GM19193 (cell line): Measurements from ENCODE around the gene KCNK18.

Source experiments
- POLR2A ChIP-seq: IDR thresholded peaks from 4 replicates; pipeline ENCODE4 v1.6.1; 2011; ENCODE audit not compliant: insufficient read depth, insufficient read length; ENCODE audit errors: extremely low read depth

The KCNK18 gene

DNA sequence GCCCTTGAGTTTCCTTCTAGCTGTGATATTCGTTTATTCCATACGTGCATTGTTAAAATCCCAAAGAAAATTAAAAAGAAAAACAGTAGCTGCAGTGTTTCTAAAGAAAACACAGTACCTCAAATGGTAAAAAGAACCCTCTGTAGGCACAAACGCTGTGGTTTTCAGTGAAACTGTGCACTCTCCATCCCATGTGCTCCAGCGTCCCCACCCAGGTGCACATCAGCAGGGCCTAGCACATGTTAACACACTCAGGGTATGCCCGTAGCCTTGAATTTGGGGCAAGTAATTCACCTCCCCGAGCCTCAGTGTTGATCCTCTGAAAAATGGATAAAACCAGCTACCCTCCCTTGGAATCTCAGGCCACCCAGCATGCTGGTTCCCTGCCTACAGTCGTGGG lies 53.1 kb downstream of the KCNK18 start:
- TF ChIP-seq POLR2A: no peak

DNA sequence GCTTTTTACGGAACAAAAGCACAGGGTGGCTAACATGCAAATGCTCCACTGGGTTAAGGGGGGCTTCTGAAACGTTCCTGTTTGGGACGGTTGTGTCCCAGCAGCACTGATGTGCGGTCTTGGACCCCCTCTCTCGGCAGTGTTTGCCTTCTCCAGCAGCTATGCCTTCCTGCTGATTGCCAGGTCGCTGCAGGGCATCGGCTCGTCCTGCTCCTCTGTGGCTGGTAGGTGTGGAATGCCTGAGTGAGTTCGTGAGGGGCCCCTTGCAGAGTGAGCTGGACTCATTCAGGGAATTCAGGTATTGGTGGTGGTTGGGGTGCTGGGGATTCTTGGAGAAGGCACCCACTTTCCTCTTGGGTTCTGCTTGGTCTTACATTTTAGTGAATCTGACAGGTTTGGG lies 56.6 kb downstream of the KCNK18 start:
- no peak for TF ChIP-seq POLR2A

DNA sequence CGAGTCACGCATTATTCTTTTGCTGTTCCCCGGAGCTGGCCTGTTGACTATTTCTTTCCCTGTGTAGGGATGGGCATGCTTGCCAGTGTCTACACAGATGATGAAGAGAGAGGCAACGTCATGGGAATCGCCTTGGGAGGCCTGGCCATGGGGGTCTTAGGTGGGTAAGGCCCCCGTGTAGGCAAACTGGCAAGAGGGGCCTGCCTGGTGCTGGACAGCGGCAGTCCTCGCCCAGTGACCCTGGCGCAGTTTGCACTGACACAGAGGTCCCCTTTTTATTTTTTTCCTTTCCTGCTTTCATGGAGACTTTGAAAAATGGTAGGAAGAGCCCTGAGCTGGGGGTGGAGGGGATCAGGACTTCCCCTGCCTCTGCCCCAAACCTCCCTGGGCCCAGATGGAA lies 57.0 kb downstream of the KCNK18 start:
- TF ChIP-seq POLR2A: no peak

DNA sequence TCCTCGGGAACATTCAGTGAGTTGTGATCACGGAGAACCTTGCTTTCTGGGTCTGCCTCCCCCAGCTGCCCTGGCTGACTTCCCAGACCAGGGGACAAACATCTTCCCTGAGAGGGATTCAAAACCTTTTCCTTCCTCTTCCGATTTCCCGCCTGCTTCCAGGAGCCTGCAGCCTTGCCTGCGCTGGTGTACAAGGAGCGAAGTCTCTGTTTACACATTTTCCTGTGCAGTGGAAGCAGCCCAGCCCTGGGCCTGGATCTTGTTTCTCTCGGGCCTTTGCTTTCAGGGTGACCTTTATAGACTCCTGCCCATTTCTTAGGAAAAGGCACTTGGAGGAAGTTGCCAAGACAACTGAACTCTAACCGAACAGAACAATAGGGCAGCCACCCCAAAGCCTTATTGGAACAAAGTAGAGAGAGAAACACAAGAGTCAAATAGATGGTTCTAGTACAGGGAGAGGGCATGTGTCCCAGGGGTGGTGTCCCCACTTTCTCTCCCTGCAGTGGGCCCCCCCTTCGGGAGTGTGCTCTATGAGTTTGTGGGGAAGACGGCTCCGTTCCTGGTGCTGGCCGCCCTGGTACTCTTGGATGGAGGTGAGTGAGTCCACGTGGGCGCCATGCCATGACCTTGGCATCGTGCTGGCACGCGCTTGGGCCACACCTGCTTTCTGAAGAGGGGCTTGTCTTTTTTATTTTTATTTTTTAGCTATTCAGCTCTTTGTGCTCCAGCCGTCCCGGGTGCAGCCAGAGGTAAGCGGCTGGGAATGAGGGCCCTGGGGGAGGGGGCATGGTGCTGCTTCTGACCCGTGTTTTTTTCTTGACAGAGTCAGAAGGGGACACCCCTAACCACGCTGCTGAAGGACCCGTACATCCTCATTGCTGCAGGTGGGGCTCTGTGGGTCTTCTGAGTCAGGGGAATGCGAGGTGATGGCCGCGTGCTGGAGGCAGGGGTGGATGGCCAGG lies 57.8 kb downstream of the KCNK18 start:
- no peak for TF ChIP-seq POLR2A

DNA sequence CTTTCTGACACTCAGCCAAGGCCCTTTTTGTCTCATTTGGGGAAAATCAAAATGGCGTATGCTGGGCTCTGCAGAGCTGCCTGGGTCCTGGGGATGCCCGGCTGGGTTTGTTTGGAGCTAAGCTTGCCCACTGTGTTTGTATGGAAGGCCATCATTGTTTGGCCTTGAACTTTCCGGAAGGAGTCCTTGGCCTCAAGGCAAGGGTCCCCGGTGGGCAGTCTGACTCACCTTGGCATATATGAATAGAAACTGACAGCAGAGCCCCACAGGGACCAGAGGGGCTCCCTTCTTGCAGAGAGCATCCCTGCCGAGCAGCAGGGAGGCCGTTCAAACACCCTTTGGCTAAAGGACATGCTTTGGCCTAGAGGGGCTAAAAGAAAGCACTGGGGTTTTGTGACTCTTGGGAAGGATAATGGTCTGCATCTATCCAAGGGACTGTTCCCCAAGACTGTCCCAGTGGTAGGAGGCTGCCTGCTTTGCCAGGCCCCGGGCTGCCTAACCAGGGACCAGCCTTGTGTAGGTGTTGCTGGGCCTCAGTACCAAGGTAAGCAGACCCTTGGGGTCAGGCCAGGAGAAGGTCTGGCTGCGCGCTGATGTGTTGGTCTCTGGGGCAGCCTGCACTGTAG lies 58.7 kb downstream of the KCNK18 start:
- no peak for TF ChIP-seq POLR2A

DNA sequence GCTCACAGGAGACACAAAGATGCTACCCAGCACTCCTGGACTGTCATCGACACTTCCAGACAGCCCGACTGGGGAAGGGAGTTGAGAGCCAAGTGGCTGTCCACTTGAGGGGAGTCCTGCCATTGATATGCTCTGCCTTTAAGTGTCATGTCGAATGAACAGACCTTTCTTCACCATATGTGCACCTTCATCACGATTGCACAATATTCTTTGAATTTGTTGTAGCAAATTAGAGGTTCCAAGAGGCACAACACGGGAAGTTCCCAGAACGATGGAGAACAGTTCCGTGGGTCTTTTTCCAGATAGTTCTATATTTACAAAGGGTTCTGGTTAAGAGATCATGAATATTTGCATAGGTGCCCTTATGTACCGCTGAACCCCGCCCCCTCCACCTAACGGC lies 59.6 kb downstream of the KCNK18 start:
- no peak for TF ChIP-seq POLR2A

DNA sequence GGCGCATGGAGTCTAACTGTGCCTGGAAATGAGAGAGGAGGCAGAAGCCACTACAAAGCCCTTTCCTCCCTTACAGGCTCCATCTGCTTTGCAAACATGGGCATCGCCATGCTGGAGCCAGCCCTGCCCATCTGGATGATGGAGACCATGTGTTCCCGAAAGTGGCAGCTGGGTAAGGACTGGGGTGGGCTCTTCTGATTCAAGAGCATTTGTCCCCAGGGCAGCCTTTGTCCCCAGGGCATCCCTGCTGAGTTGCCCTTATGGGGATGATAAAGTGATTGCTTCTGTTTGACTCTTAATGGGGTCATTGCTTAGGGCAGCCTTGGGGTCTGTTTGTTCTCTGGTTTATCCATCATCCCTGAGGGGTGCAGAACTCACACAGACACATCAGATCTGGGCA lies 60.4 kb downstream of the KCNK18 start:
- TF ChIP-seq POLR2A: no peak

DNA sequence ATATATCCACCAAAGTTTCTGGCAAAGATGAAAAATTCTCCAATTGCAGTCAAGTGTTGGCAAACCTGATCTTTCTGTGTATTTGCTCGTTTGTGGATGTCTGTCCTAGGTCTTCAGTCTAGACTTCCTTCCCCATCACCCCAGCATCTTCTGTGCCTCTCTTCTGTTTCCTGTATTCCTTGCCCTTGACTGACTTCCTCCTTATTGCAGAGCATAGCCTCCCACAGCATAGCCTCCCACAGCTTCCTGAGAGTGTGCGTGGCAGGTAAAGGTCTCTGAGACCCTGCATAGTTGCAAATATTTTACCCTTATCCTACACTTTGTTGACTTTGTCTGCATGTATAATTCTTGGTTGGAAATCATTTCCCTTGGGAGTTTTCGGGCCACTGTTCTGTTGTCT lies 62.0 kb downstream of the KCNK18 start:
- TF ChIP-seq POLR2A: no peak
